Memory B cell (primary cell): ENCODE measurements around the gene USP6NL.
"Not testable (repeated sequence)": the region's sequence is repeated elsewhere in the genome, so short reads cannot be mapped to it uniquely, and the experiment has no call there.

Source experiments
- ATAC-seq: fragments of 150-1000 bp; cut with Tn5 transposase; 2 replicates; pipeline ENCODE4 v1.10.0; 2021; ENCODE audit warnings: low read depth, mild to moderate bottlenecking, moderate library complexity
- DNase-seq, 2 donors: peaks; one replicate each; pipeline ENCODE4 v3.0.0; 2022; ENCODE audit warnings: low spot score in 2 of 2
- H3K27ac Mint-ChIP-seq: one replicate; pipeline ENCODE4 v1.8.0; 2022; ENCODE audit warnings: mild to moderate bottlenecking, moderate library complexity, mixed read lengths
- H3K27me3 Mint-ChIP-seq: one replicate; pipeline ENCODE4 v1.8.0; 2022; ENCODE audit warnings: mixed read lengths
- H3K36me3 Mint-ChIP-seq: one replicate; pipeline ENCODE4 v1.8.0; 2022; ENCODE audit warnings: mild to moderate bottlenecking, mixed read lengths
- H3K4me1 Mint-ChIP-seq: one replicate; pipeline ENCODE4 v1.8.0; 2022; ENCODE audit warnings: mixed read lengths
- H3K4me3 Mint-ChIP-seq: one replicate; pipeline ENCODE4 v1.8.0; 2022; ENCODE audit warnings: mild to moderate bottlenecking, moderate library complexity, mixed read lengths
- H3K9me3 Mint-ChIP-seq: one replicate; pipeline ENCODE4 v1.8.0; 2022; ENCODE audit warnings: mixed read lengths

The USP6NL gene

GRCh38 chr10:11631890-11632587 lies 20.6 kb upstream of the USP6NL start:
- Mint-ChIP-seq H3K4me1 (peaks cover 29% of the 10 kb centered on the region), H3K9me3 (no peaks in the 10 kb centered on the region), H3K36me3 (no peaks in the 10 kb centered on the region), H3K4me3 (peak overlapping the region; percentile 2), H3K27me3 (no peaks in the 10 kb centered on the region), H3K27ac (peak overlapping the region; percentile 91)
- DNase-seq = peak in 1 of 2 donors; percentile 56
- peak; percentile 99 for ATAC-seq

DNA sequence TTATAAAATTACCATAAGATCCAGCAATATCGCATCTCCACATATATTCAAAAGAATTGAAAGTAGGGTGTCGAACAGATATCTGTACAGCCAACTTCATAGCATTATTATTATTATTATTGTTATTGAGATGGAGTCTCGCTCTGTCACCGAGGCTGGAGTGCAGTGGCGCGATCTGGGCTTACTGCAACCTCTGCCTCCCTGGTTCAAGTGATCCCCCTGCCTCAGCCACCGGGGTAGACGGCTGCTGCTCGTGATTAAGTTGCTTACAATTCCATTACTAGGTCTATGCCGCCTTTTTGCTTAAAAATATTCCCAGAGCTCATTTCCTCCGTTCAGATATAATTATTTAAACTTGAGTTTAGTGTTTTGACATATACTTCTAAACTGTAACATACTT lies 19.8 kb upstream of the USP6NL start:
- DNase-seq (no peak), ATAC-seq (no peak)
- H3K4me1 Mint-ChIP-seq = peaks cover 26% of the 10 kb centered on the region
- H3K9me3 Mint-ChIP-seq = no peaks in the 10 kb centered on the region
- no peaks in the 10 kb centered on the region for H3K27me3 Mint-ChIP-seq
- no peak overlapping the region for H3K27ac Mint-ChIP-seq
- H3K36me3 Mint-ChIP-seq = no peaks in the 10 kb centered on the region
- H3K4me3 Mint-ChIP-seq = no peak overlapping the region

DNA sequence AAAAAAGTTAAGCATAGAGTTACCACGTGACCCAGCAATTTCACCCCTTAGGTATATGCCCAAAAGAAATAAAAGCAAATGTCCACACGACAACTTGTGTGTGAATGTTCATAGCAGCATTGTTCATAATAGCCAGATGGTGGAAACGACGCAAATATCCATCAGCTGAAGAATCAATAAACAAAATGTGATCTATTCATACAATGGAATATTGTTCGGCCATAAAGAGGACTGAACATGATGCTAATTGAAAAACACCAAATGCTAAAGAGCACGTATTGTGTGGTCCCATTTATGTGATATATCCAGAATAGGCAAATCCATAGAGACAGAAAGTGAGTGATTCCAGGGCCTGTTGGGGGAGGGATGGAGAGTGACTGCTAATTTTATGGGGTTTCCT lies 18.3 kb upstream of the USP6NL start:
- no peaks in the 10 kb centered on the region for H3K9me3 Mint-ChIP-seq
- no peak for DNase-seq
- H3K36me3 Mint-ChIP-seq = no peaks in the 10 kb centered on the region
- H3K27ac Mint-ChIP-seq = no peak overlapping the region
- no peak overlapping the region for H3K4me3 Mint-ChIP-seq
- no peak for ATAC-seq
- H3K4me1 Mint-ChIP-seq = peaks cover 25% of the 10 kb centered on the region
- no peaks in the 10 kb centered on the region for H3K27me3 Mint-ChIP-seq

DNA sequence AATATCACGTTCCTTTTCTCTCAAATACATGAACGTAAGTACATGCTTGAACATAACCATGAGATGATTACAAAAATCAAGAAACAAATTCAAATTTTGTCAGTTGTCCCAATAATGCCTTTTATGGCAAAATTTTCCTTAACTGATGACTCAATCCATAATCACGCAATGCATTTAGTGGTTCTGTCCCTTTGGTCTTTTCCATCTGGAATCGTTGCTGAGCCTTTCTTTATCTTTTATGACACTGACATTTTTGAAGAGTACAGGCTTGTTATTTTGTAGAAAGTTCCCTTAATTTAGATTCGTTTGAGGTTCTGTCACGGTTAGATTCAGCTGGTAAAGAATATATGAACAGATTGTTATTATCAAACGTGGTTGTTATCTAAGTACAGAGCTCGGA lies 16.5 kb upstream of the USP6NL start:
- not testable (repeated sequence) for ATAC-seq, DNase-seq, H3K4me3 Mint-ChIP-seq, H3K9me3 Mint-ChIP-seq, H3K36me3 Mint-ChIP-seq, H3K27ac Mint-ChIP-seq, H3K27me3 Mint-ChIP-seq
- H3K4me1 Mint-ChIP-seq = peaks cover 24% of the 10 kb centered on the region

DNA sequence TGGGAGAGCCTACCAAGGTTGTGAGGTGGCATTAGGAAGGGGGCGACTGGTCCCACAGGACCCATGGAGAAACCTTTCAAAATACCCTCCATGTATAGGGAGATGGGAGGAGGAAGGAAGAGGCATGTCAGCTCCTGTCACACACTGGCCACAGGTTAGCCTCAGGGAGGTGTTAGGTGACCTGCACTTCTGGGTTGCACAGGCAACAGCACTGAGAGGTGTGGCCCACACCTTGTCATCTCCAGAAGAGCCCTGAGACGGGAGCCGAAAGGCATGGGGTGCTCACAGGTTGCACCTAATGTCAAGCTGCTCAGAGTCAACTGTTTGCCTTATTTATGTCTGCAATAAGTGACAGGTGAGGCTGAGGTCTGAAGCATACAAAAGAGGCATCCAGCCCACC lies 14.6 kb upstream of the USP6NL start:
- H3K4me3 Mint-ChIP-seq = no peak overlapping the region
- DNase-seq = no peak
- H3K27ac Mint-ChIP-seq = peak overlapping the region; percentile 64
- H3K4me1 Mint-ChIP-seq = peaks cover 24% of the 10 kb centered on the region
- H3K27me3 Mint-ChIP-seq = no peaks in the 10 kb centered on the region
- no peak for ATAC-seq
- no peaks in the 10 kb centered on the region for H3K9me3 Mint-ChIP-seq
- no peaks in the 10 kb centered on the region for H3K36me3 Mint-ChIP-seq

DNA sequence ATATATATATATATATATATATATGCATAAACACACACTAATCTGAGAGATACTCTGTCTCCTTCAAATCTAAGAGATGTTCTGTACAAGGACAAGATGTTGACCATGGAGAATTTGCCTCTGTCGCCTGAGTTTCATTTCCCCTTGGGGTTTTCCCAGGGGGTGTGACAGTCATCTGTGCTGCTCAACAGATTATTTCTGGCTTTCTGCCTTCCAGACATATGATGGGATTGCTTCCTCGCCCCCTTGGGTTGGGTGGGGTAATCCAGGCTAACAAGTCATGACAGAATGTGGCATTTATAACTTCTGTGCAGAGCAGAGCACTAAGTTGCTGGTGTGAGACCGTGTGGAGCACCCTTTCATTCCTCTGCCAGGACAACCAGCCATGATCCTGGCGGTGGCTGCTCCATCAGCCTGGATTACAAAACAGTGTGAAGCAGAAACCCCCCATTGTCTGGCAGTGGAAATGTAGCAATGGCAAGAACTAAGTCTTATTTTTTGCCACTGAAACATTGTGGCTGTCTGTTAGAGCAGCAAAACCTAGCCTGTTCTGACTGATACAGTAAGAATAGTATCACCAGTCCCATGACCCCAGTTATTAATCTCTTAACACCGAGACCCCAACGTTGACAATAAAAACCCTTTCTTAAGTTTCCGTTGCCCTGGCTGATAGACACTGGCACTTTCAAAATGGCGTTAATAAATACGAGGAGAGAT lies 13.7 kb upstream of the USP6NL start:
- Mint-ChIP-seq H3K27ac (peak overlapping the region; percentile 64), H3K27me3 (no peaks in the 10 kb centered on the region), H3K4me1 (peaks cover 29% of the 10 kb centered on the region), H3K36me3 (peaks cover 2% of the 10 kb centered on the region), H3K9me3 (peaks cover 1% of the 10 kb centered on the region), H3K4me3 (peak overlapping the region; percentile 45)
- peak; percentile 99 for ATAC-seq
- peak; percentile 65 to 71 for DNase-seq

GRCh38 chr10:11617233-11617632 lies 5.8 kb upstream of the USP6NL start:
- H3K36me3 Mint-ChIP-seq = peaks cover 2% of the 10 kb centered on the region
- DNase-seq (no peak), ATAC-seq (no peak)
- peaks cover 3% of the 10 kb centered on the region for H3K9me3 Mint-ChIP-seq
- no peaks in the 10 kb centered on the region for H3K27me3 Mint-ChIP-seq
- H3K27ac Mint-ChIP-seq = no peak overlapping the region
- H3K4me1 Mint-ChIP-seq = peaks cover 15% of the 10 kb centered on the region
- no peak overlapping the region for H3K4me3 Mint-ChIP-seq

GRCh38 chr10:11616021-11616420 lies 4.6 kb upstream of the USP6NL start:
- H3K36me3 Mint-ChIP-seq = peaks cover 2% of the 10 kb centered on the region
- H3K27me3 Mint-ChIP-seq = no peaks in the 10 kb centered on the region
- ATAC-seq = no peak
- H3K4me3 Mint-ChIP-seq = no peak overlapping the region
- H3K4me1 Mint-ChIP-seq = peaks cover 19% of the 10 kb centered on the region
- H3K27ac Mint-ChIP-seq = peak overlapping the region; percentile 45
- H3K9me3 Mint-ChIP-seq = peaks cover 3% of the 10 kb centered on the region
- DNase-seq = no peak

- Mint-ChIP-seq H3K27me3 (no peaks in the 10 kb centered on the region), H3K4me1 (peaks cover 16% of the 10 kb centered on the region), H3K36me3 (peaks cover 1% of the 10 kb centered on the region), H3K9me3 (peaks cover 1% of the 10 kb centered on the region), H3K4me3 (no peak overlapping the region), H3K27ac (peak overlapping the region; percentile 45)
- DNase-seq (no peak), ATAC-seq (no peak)
Observed at GRCh38 chr10:11615396-11615795, 3.9 kb upstream of the USP6NL start.

- DNase-seq (no peak), ATAC-seq (peak; percentile 30)
- Mint-ChIP-seq H3K36me3 (no peaks in the 10 kb centered on the region), H3K4me1 (peaks cover 27% of the 10 kb centered on the region), H3K9me3 (no peaks in the 10 kb centered on the region), H3K27me3 (no peaks in the 10 kb centered on the region), H3K4me3 (peak overlapping the region; percentile 91), H3K27ac (peak overlapping the region; percentile 94)
Observed at GRCh38 chr10:11612021-11613001, 861 bp upstream of the USP6NL start.

DNA sequence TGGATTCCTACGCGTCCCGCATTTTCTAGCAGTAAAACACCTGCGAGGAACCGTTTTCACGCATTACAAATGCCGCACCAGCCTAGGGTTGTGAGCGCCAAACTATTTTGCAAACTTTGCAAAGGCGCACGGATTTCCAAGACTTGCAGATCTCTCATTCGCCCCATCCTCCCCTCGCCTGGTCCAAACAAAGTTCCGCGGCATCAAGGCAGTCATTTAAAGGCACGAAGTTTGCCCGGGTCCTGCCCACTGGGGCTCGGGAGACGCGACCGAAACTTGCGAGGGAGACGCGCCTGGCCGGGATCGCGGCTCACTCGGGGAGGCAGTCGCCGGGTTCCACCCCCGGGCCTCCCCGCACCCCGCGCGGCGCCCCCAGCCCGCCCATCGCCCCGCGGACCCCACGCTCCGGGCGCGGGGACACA lies 613 bp downstream of the USP6NL start:
- Mint-ChIP-seq H3K36me3 (peaks cover 3% of the 10 kb centered on the region), H3K27ac (peak overlapping the region; percentile 89), H3K4me1 (peaks cover 38% of the 10 kb centered on the region), H3K27me3 (no peaks in the 10 kb centered on the region), H3K4me3 (peak overlapping the region; percentile 93), H3K9me3 (no peaks in the 10 kb centered on the region)
- peak; percentile 14 for ATAC-seq
- peak in 1 of 2 donors; percentile 47 for DNase-seq

- peak overlapping the region; percentile 93 for H3K4me3 Mint-ChIP-seq
- H3K9me3 Mint-ChIP-seq = no peaks in the 10 kb centered on the region
- peaks cover 4% of the 10 kb centered on the region for H3K36me3 Mint-ChIP-seq
- peak overlapping the region; percentile 89 for H3K27ac Mint-ChIP-seq
- DNase-seq (no peak), ATAC-seq (no peak)
- peaks cover 42% of the 10 kb centered on the region for H3K4me1 Mint-ChIP-seq
- H3K27me3 Mint-ChIP-seq = no peaks in the 10 kb centered on the region
Observed at GRCh38 chr10:11610166-11610825, 1.2 kb downstream of the USP6NL start.

GRCh38 chr10:11609492-11610093 lies 1.9 kb downstream of the USP6NL start:
- no peaks in the 10 kb centered on the region for H3K9me3 Mint-ChIP-seq
- no peaks in the 10 kb centered on the region for H3K27me3 Mint-ChIP-seq
- H3K4me3 Mint-ChIP-seq = peak overlapping the region; percentile 92

More at GRCh38 chr10:11609492-11610093, 1.9 kb downstream of the USP6NL start:
- peak overlapping the region; percentile 89 for H3K27ac Mint-ChIP-seq
- ATAC-seq (peak; percentile 18), DNase-seq (no peak)
- H3K4me1 Mint-ChIP-seq = peaks cover 46% of the 10 kb centered on the region
- peaks cover 4% of the 10 kb centered on the region for H3K36me3 Mint-ChIP-seq
